ENCODE data around the gene APBA2. TPM values are rescaled to one million over a fixed set of nuclear protein-coding genes. Genes with fewer than 3 reads are reported as not detected.

APBA2 gene
- total and polyA plus RNA-seq, 5 donors, result 0.17 to 0.95 (median 0.38) TPM

DNA sequence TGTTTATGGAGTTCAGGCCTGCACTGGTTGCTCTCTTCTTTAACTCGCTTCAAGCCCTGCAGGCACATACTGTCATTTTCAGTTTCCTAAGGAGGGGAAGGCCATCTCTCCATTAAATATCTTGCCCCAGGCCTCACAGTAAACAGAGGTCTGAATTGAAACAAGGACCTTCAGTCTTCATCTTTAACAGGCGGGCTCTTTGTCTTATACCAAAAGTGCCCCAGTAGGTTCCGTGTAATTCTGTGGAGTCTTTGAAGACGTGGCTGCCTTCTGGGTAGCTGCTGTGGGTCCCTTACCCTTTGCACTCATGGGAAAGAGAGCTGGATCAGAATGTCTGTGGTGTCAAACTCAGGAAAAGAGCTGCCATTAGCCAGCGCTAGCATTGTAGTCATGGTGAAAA, 161.2 kb downstream of the APBA2 start:
- intact Hi-C loops (cut with DNase I), result no loop called here
- H3K4me1 ChIP-seq (ENCODE audit: control insufficient read depth, insufficient read depth, low read length), result no peaks in the 10 kb centered on the region
- no peak overlapping the region for H3K4me3 ChIP-seq (ENCODE audit: low read length)
- no peak overlapping the region for H3K27ac ChIP-seq (ENCODE audit: low read length)
- DNase-seq, result no peak
- H3K9me3 ChIP-seq (ENCODE audit: control insufficient read depth, low read length), result no peaks in the 10 kb centered on the region
- H3K27me3 ChIP-seq (ENCODE audit: control insufficient read depth, insufficient read depth), result no peaks in the 10 kb centered on the region
- no peak for ATAC-seq
- WGBS, result 87% methylated on average over 5 of the region's 5 CpGs

DNA sequence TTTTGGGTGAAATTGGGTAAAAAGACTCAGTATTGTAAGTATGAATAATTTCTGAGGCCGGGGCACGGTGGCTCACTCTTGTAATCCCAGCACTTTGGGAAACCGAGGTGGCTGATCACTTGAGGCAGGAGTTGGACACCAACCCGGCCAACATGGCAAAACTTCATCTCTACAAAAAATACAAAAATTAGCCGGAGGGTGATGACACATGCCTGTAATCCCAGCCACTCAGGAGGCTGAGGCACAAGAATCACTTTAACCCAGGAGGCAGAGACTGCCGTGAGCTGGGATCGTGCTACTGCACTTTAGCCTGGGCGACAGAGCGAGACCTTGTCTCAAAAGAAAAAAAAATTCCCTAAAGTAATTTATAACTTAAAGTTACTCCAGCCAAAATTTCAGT, 162.2 kb downstream of the APBA2 start:
- DNase-seq (no peak), ATAC-seq (no peak)
- Histone ChIP-seq H3K4me3 (ENCODE audit: low read length) (no peak overlapping the region), H3K27ac (ENCODE audit: low read length) (no peak overlapping the region), H3K4me1 (ENCODE audit: control insufficient read depth, insufficient read depth, low read length) (no peaks in the 10 kb centered on the region), H3K27me3 (ENCODE audit: control insufficient read depth, insufficient read depth) (no peaks in the 10 kb centered on the region), H3K9me3 (ENCODE audit: control insufficient read depth, low read length) (no peaks in the 10 kb centered on the region)
- WGBS, result 93% methylated on average over 9 of the region's 9 CpGs
- intact Hi-C loops (cut with DNase I), result no loop called here

DNA sequence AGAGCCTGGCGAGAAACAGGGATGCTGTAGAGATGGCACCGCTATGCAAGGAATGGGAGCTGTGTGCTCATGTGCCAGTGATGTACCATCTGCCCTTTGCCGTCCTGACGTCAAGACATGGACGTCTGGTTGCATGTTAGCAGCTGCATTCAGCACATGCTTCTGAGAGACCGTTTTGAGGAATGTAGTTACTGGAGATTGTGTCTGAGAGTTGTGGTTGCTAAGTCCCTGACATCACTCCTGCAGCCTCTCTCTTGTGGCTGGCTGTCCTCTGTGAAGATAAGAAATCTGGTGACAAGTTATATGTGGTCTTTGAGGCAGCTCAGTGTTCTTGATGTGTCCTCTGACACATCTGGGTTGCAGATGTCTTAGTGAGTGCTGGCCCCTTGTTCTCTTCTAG, 165.1 kb downstream of the APBA2 start:
- ATAC-seq (peak in 1 of 2 donors; percentile 44), DNase-seq (no peak)
- Histone ChIP-seq H3K4me3 (ENCODE audit: low read length) (no peak overlapping the region), H3K27me3 (ENCODE audit: control insufficient read depth, insufficient read depth) (no peaks in the 10 kb centered on the region), H3K4me1 (ENCODE audit: control insufficient read depth, insufficient read depth, low read length) (no peaks in the 10 kb centered on the region), H3K9me3 (ENCODE audit: control insufficient read depth, low read length) (no peaks in the 10 kb centered on the region), H3K27ac (ENCODE audit: low read length) (no peak overlapping the region)
- intact Hi-C loops (cut with DNase I), result no loop called here
- 40% methylated on average over 6 of the region's 6 CpGs for WGBS

DNA sequence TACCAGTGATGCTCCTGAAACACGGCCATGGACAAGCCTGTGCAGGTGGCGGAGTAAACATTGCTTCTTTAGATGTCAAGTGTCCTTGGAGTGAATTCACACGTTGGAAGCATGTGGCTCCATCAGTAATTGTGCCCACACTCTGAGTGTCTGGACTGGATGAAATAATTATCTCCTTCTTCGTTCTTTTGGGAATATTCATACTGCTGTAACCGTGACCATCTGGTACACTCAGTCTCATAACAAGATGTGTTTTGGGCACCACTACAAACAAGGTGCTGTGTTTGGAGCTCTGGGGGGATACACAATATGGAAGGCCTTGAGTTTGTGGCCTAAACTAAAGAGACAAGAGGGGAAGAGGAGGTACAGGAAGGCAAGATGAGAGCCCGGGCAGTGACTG, 165.6 kb downstream of the APBA2 start:
- no peaks in the 10 kb centered on the region for H3K27me3 ChIP-seq (ENCODE audit: control insufficient read depth, insufficient read depth)
- DNase-seq (no peak), ATAC-seq (no peak)
- no peaks in the 10 kb centered on the region for H3K4me1 ChIP-seq (ENCODE audit: control insufficient read depth, insufficient read depth, low read length)
- 68% methylated on average over 6 of the region's 6 CpGs for WGBS
- intact Hi-C loops (cut with DNase I), result no loop called here
- no peak overlapping the region for H3K4me3 ChIP-seq (ENCODE audit: low read length)
- H3K27ac ChIP-seq (ENCODE audit: low read length), result no peak overlapping the region
- H3K9me3 ChIP-seq (ENCODE audit: control insufficient read depth, low read length), result no peaks in the 10 kb centered on the region

DNA sequence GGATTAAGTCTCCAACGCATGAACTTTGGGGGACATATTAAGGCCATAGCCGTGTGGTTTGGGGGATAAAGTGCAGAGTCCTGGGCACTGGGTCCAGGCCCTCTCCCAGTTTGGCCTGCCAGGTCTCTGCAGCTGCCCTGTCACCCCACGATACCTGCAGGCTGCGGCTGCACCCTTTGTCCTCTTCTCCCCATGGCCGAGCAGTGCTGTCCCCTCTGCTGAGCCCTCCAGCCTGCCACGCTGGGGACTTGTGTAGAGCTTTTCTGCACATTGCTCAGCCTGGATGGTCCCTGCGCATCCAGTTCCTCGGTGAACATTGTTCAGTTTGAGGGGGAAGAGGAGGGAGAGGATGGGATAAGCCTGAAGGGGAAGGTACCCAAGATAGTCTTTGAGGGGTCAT, 167.2 kb downstream of the APBA2 start:
- H3K27ac ChIP-seq (ENCODE audit: low read length), result no peak overlapping the region
- ATAC-seq (no peak), DNase-seq (no peak)
- no peaks in the 10 kb centered on the region for H3K27me3 ChIP-seq (ENCODE audit: control insufficient read depth, insufficient read depth)
- H3K4me1 ChIP-seq (ENCODE audit: control insufficient read depth, insufficient read depth, low read length), result no peaks in the 10 kb centered on the region
- H3K4me3 ChIP-seq (ENCODE audit: low read length), result no peak overlapping the region
- intact Hi-C loops (cut with DNase I), result no loop called here
- 94% methylated on average over 8 of the region's 8 CpGs for WGBS
- no peaks in the 10 kb centered on the region for H3K9me3 ChIP-seq (ENCODE audit: control insufficient read depth, low read length)

DNA sequence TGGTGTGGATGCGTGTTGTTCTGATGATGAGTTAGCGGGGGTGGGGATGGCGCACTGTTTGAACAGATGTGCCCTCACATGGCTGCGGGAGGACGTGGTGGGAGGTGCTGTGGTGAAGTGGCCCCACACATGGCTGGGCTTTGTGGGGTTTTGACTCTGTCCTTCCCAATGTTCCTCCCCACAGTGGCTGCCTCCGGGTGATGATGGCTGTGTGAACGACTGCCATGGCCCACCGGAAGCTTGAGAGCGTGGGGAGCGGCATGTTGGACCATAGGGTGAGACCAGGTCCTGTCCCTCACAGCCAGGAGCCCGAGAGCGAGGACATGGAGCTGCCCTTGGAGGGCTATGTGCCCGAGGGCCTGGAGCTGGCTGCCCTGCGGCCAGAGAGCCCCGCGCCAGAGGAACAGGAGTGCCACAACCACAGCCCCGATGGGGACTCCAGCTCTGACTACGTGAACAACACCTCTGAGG, 167.9 kb downstream of the APBA2 start:
- Histone ChIP-seq H3K27me3 (ENCODE audit: control insufficient read depth, insufficient read depth) (no peaks in the 10 kb centered on the region), H3K4me1 (ENCODE audit: control insufficient read depth, insufficient read depth, low read length) (no peaks in the 10 kb centered on the region), H3K27ac (ENCODE audit: low read length) (no peak overlapping the region), H3K4me3 (ENCODE audit: low read length) (no peak overlapping the region), H3K9me3 (ENCODE audit: control insufficient read depth, low read length) (no peaks in the 10 kb centered on the region)
- WGBS, result 91% methylated on average over 18 of the region's 18 CpGs
- intact Hi-C loops (cut with DNase I), result no loop called here
- ATAC-seq (no peak), DNase-seq (no peak)

DNA sequence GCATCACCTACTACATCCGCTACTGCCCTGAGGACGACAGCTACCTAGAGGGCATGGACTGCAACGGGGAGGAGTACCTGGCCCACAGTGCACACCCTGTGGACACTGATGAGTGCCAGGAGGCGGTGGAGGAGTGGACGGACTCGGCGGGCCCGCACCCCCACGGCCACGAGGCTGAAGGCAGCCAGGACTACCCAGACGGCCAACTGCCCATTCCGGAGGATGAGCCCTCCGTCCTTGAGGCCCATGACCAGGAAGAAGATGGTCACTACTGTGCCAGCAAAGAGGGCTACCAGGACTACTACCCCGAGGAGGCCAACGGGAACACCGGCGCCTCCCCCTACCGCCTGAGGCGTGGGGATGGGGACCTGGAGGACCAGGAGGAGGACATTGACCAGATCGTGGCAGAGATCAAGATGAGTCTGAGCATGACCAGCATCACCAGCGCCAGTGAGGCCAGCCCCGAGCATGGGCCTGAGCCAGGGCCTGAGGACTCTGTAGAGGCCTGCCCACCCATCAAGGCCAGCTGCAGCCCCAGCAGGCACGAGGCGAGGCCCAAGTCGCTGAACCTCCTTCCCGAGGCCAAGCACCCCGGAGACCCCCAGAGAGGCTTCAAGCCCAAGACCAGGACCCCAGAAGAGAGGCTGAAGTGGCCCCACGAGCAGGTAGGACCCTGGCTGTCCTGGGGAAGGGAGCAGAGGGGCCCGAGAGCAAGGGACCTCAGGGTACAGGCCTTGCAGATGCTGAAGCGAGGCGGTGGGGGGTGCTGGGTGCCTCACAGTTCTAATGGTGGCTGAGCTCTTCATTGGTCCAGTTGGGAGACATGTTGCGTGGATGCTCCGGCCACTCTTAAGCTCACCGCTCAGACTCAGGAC, 168.6 kb downstream of the APBA2 start:
- no peaks in the 10 kb centered on the region for H3K27me3 ChIP-seq (ENCODE audit: control insufficient read depth, insufficient read depth)
- whole genome bisulfite sequencing, result 93% methylated on average over 34 of the region's 34 CpGs
- peak in 1 of 2 donors; percentile 19 for ATAC-seq
- H3K4me1 ChIP-seq (ENCODE audit: control insufficient read depth, insufficient read depth, low read length), result no peaks in the 10 kb centered on the region
- no peaks in the 10 kb centered on the region for H3K9me3 ChIP-seq (ENCODE audit: control insufficient read depth, low read length)
- H3K4me3 ChIP-seq (ENCODE audit: low read length), result no peak overlapping the region
- H3K27ac ChIP-seq (ENCODE audit: low read length), result no peak overlapping the region
- intact Hi-C loops (cut with DNase I), result no loop called here
- no peak for DNase-seq

DNA sequence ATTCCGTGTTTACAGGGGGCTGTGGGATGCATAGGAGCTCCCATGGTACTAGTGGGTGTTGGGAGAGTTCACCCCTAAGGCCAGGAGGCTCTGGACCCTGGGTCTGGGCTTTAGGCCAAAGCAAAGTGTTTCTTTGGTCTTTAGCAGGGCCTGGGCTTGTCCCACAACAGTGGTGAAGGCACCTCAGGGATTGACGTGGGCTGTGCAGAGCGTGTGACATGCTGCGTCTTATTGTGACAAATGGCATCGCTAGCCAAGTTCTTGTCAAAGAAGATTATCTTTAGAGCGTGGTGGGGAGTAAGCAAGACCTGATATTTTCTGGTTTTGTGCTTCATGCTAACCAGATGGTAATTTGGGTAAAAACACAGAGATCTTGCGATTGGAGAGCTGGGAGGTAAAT, 170.1 kb downstream of the APBA2 start:
- no peak for ATAC-seq
- DNase-seq, result no peak
- no peak overlapping the region for H3K27ac ChIP-seq (ENCODE audit: low read length)
- WGBS, result 60% methylated on average over 7 of the region's 7 CpGs
- no peaks in the 10 kb centered on the region for H3K4me1 ChIP-seq (ENCODE audit: control insufficient read depth, insufficient read depth, low read length)
- no peak overlapping the region for H3K4me3 ChIP-seq (ENCODE audit: low read length)
- no peaks in the 10 kb centered on the region for H3K27me3 ChIP-seq (ENCODE audit: control insufficient read depth, insufficient read depth)
- intact Hi-C loops (cut with DNase I), result no loop called here
- H3K9me3 ChIP-seq (ENCODE audit: control insufficient read depth, low read length), result no peaks in the 10 kb centered on the region

DNA sequence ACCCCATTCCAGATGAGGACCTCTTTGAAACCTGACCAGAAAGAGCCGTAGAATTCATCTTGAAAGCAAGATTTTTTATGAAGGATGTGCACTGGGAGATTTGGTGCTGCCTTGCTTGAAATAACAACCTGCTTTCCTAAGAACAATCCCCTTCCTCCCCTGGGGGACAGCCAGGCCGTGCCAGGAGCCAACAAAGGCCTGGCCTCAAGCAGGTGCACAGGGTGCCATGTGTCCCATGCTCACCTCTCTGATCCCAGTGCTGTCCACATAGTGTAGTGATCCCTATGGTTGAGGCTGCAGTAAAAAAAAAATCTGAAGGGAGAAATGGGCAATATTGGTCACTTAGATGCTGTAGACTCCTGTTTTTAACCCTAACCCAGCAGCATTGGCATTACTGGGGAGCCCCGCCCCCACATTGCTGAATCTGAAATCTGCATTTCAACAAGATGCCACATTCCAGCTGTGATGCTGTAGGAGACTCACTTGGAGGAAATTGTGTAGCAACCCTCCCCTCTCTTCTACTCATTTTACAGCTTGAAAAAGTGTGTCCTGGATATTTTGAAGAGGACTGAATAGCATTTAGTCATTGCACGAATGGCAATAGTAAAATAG, 171.2 kb downstream of the APBA2 start:
- H3K4me3 ChIP-seq (ENCODE audit: low read length), result no peak overlapping the region
- ATAC-seq (no peak), DNase-seq (no peak)
- H3K27me3 ChIP-seq (ENCODE audit: control insufficient read depth, insufficient read depth), result no peaks in the 10 kb centered on the region
- no peaks in the 10 kb centered on the region for H3K9me3 ChIP-seq (ENCODE audit: control insufficient read depth, low read length)
- 55% methylated on average over 4 of the region's 4 CpGs for WGBS
- no peak overlapping the region for H3K27ac ChIP-seq (ENCODE audit: low read length)
- intact Hi-C loops (cut with DNase I), result no loop called here
- no peaks in the 10 kb centered on the region for H3K4me1 ChIP-seq (ENCODE audit: control insufficient read depth, insufficient read depth, low read length)

DNA sequence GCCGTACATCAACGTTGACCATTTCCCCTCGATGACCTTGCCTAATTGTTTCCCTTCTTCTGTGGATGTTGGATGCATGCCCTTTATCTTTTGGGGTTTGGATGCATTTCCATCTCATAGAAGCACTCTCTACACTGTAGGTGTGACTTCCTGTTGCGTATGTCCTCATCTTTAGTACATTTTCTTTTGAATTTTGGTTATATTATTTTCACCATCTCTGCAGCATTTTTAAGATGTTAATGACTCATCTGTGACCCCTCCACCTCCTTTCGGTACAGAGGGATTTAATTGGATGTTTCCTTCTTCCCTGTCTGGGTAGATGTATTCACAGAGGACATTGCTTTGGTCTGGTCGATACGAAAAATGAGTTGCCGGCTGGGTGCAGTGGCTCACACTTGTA, 172.1 kb downstream of the APBA2 start:
- WGBS, result 84% methylated on average over 8 of the region's 8 CpGs
- DNase-seq (no peak), ATAC-seq (no peak)
- intact Hi-C loops (cut with DNase I), result no loop called here
- H3K27me3 ChIP-seq (ENCODE audit: control insufficient read depth, insufficient read depth), result no peaks in the 10 kb centered on the region
- H3K9me3 ChIP-seq (ENCODE audit: control insufficient read depth, low read length), result no peaks in the 10 kb centered on the region
- H3K27ac ChIP-seq (ENCODE audit: low read length), result no peak overlapping the region
- no peak overlapping the region for H3K4me3 ChIP-seq (ENCODE audit: low read length)
- no peaks in the 10 kb centered on the region for H3K4me1 ChIP-seq (ENCODE audit: control insufficient read depth, insufficient read depth, low read length)

DNA sequence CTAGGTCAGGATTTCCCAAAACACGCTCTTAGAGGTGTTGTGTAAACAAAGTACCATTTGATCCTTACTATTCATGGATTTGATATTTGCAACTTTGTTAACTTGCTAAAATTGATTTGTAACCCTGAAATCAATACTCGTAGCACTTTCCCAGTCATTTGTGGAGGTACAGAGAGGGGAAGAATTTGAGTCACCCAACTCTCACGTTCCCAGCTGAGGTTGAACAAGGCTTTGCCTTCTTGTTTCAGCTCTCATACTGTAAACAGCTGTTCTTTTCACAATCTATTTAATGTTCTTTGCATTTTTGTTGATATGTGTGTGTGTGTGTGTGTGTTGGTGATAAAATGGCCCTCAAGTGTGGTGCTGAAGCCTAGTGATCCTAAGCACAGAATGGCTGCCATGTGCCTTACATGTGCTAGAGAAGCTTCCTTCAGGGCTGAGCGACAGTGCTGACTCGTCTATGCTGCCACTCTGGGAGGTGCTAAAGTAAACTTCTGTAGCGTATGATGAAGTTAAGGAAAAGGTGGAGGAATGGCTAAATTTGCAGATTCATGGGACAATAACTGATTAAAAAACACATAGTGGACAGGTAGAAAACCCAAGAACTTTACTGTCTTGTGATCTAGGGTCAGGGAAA, 173.2 kb downstream of the APBA2 start:
- intact Hi-C loops (cut with DNase I), result no loop called here
- WGBS, result 89% methylated on average over 6 of the region's 6 CpGs
- H3K4me1 ChIP-seq (ENCODE audit: control insufficient read depth, insufficient read depth, low read length), result no peaks in the 10 kb centered on the region
- H3K27ac ChIP-seq (ENCODE audit: low read length), result no peak overlapping the region
- H3K9me3 ChIP-seq (ENCODE audit: control insufficient read depth, low read length), result no peaks in the 10 kb centered on the region
- ATAC-seq, result no peak
- no peaks in the 10 kb centered on the region for H3K27me3 ChIP-seq (ENCODE audit: control insufficient read depth, insufficient read depth)
- no peak overlapping the region for H3K4me3 ChIP-seq (ENCODE audit: low read length)
- DNase-seq, result no peak
